ENCODE data around the gene IST1.
"Not testable (repeated sequence)": the region's sequence is repeated elsewhere in the genome, so short reads cannot be mapped to it uniquely, and the experiment has no call there.

IST1 gene

DNA sequence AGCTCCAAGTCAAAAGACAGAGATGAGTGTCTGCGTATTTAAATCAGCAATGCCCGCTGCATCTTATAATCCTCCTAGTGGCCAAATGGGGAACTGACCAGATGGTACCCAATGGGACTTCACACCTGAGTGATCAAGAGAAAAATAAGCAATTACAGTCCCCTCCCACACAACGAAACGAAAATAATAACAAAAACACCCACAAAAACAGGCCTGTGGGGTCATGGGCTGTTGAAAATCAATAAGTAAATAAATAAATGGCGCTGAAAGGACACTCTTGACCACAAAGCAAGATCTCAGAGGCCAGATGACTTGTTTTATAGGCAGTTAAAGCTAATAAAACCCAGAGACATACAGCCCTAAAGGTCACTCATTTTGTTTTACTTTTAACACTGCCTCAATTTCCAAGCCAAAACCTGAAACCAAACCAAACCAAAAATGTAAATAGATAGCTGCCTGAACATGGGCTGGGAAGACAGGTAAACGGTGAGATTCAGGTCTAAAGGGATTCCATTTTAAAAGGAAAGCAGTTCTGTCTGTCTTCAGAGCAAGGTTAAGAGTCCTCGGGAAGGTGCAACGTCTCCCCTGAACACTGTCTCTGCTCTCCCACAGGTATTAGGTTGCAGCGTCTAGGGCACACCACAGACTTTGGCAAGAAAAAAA, 12.7 kb upstream of the IST1 start:
- peak; percentile 78 for DNase-seq

DNA sequence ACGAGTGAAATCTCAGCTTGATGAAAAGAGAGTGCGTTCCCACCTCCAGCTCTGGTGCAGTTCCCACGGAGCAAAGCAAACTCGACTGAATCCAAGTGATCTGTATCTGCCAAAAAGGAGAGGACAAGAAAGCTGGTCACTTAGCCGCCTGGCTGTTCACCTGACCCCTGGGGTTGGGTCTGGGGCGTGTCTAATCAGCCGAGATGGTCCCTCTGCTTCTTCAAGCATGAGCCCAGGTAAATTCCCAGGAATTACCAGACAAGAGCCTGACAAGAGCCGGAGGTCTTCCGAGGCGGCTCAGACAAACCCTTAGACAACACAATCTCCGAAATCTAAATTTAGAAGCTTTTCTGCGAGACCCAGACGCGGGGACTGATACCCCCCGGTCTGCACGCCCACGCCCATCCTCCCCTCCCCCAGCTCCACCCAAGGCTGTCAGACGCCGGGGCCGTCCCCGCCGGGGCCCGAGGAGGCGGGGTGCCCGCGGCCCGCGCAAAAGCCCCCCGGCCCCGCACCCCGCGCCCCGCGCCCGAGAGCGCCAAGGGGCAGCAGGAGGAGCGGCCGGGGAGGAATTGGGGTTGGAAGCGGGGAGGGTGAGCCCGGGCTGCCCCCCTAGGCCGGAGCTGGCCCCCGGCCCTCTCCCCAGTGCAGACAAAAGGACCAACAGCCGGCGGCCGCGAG, 12.0 kb upstream of the IST1 start:
- DNase-seq = peak; percentile 65

DNA sequence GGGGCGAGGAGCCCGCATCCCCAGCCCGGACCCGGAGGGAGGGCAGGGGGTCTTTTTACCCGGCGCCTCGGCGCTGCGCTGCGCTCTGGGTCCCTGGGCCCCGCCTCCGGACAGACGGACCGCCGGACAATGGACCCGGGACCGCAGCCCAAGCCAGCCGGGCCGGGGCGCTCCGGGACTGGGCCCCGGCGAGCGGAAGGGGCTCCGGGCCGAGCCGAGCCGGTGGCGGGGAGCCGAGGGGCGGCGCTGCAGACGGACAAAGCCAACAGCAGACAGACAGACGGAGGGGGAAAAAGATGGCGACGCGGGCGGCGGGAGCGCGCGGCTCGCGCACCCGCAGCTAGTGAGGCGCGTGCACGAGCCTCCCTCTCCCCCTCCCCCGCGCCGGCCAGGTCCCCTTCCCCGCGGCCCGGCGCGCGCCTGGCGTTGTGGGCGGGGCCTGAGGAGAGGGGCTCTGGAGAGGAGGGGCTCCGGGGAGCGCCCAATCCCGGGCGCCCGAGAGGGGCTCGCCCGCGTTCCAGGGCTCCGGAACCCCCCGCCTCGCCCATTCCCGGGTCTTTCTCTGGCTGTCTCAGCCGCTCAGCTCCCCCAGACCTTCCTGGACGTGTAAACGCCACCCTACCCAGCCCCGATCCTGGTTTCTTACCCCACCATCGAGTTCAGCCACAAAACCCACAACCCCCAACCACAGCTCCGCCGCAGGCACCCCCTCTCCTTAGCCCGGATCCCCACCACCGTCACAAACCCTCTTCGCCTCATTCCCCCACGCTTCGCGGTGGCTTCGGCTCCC, 11.3 kb upstream of the IST1 start, which contains the start of gene ZNF821:
ZNF821 (minus strand) TSS at position 334 of the 790 bp plus-strand sequence. CDS start 4,236 bp downstream, outside the sequence.
- peak; percentile 76 for DNase-seq

DNA sequence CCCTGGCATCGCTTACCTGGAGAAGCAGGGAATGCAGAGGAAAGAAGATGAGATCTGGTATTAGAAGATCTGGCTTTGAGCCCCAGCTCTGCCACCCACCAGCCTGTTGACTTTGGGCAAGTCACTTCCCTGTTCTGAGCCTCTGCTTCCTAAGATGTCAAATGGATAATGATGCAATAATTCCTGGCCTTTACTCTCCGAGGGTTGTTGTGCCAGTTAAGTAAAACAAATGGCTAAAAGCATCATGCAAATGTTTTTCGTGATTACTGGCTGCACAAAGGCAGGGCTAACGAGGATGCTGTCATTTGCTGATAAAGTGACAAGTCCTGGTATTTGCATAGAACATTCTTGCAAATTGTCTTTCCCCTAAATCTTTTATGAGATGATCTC, 10.1 kb upstream of the IST1 start:
- no peak for DNase-seq

DNA sequence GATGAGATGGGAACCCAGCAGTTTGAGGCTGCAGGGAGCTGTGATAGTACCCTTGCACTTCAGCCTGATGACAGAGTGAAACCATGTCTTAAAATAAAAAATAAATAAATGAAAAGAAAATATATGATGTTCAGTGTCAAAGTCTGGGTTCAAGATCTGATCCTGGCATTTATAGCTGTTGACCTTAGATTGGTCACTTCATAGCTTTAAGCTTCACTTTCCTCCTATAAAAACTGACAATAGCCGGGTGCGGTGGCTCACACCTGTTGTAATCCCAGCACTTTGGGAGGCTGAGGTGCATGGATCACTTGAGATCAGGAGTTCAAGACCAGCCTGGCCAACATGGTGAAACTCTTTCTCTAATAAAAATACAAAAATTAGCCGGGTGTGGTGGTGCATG, 6.2 kb upstream of the IST1 start:
- DNase-seq = no peak

DNA sequence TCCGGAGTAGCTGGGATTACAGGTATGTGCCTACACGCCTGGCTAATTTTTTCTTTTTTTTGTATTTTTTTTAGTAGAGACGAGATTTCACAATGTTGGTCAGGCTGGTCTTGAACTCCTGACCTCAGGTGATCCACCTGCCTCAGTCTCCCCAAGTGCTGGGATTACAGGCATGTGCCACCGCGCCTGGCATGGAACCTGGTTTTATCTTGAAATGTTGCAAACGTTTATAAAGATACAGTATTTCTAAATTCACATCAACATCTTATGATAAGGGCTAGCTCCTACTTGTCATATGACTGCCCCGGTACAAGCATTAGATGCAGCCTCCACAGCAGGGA, 1.5 kb upstream of the IST1 start:
- DNase-seq = no peak

DNA sequence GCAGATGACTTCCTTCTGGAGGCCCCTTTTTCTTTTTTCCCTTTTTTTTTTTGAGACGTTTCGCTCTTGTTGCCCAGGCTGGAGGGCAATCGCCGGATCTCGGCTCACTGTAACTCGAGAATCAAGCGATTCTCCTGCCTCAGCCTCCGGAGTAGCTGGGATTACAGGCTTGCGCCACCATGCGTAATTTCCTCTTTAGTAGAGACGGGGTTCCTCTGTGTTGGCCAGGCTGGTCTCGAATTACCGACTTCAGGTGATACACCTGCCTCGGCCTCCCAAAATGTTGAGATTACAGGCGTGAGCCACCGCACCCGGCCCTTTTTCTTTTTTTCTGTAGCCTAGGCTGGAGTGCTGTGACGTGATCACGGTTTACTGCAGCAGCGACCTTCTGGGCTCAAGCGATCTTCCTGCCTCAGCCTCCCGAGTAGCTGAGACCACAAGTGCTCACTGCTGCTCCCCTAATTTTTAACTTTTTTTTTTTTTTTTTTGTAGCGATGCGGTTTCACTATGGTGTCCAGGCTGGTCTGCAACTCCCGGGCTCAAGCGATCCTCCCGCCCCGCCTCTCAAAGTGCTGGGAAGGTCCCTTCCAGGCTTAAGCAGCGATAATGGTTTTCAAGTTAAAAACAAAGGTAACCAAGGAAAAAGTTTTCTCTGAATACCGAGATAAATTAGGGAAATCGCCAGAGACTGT, 956 bp upstream of the IST1 start:
- DNase-seq = peak; percentile 77

DNA sequence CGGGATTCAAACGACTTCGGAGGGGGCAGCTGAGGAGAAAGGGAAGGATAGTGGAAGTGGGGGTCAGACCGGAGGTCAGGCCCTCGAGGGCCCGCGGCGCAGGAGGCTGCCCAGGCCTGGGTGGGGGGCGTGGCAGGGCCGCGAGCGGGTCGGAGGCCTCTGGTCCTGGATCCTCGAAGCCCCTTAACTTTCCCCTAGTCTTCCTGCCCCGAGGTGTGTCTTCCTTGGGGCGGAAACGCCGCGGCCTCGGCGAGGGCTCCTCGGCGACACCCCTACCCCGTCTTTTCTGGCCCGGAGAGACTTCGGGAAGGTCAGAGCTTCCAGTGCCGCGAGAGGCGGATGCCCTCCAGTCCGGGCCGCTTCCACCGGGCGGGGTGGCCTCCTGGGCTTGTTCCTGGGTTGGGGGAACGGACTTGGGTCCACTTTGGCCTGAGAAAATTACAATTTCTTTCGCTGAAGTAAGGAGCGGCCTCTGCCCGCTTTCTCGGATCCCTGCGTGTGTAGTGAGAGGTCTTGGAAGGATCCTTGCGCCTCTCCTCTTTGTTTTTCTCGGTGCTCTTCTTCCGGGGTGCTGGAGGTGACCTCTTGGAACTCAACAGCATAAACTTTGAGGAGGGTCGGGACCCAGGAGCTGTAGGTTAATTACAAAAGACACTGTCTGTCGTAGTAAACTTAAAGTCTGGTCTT, 491 bp downstream of the IST1 start:
- peak; percentile 16 for DNase-seq

DNA sequence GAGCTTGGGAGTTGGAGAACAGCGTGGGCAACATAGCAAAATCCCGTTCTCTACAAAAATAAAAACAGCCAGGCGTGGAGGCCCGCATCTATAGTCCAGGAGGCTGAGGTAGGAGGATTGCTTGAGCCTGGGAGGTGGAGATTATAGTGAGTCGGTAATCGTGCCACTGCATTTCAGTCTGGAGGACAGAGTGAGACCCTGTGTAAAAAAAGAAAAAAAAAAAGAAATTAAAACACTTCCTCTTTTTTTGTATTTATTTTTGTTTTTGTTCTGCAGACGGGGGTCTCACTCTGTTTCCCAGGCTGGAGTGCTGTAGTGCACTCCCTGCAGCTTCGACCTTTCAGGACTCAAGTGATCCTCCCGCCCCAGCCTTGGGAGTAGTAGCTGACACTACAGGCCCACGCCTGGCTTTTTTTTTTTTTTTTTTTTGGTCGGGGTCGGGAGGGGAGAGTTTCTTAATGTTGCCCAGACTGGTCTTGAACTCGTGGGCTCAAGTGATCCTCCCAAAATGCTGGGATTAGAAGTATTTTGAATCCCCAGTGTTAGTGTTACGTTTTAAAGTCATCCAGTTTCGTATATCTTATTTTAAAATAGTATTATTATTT, 1.5 kb downstream of the IST1 start:
- no peak for DNase-seq

DNA sequence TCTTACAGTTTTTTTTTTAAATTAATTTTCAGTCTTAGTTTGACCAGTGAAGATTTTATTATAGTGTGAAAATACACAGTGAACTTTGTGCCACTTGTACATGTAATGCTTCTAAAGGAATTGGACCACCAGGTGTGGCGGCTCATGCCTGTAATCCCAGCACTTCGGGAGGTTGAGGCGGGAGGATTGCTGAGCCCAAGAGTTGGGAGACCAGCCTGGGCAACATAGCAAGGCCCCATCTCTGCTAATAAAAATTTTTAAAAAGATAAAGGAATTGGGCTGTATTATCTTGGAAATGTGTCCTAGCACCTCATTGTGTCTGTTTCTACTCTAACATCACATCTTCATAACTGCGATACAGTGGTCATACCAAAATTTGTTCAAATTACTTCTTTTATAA, 3.8 kb downstream of the IST1 start:
- no peak for DNase-seq

DNA sequence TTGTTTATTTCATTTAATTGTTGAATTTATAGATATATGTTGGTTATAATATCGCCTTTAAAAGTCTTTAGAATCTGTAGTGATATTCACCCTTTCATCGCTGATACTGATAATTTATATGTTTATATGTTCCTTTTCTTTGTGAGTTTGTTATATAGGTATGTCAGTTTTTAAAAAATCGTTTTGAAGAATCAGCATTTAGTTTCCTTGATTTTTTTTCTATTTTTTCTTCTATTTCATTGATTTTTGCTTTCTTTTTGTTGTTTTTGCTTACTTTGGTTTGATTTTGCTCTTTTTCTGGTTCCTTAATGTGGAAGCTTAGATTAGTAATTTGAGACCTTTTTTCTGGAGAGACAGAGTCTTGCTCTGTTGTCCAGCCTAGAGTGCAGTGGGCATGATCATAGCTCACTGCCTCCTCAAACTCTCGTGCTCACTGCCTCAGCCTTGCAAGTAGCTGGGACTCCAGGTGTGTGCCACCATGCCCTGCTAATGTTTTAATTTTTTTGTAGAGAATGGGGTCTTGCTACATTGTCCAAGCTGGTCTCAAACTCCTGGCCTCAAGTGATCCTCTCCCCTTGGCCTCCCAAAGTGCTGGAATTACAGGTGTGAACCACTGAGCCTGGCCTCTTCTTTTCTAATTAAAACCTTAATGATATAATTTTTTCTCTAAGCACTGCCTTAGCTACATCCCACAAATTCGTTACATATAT, 7.5 kb downstream of the IST1 start:
- DNase-seq = no peak

DNA sequence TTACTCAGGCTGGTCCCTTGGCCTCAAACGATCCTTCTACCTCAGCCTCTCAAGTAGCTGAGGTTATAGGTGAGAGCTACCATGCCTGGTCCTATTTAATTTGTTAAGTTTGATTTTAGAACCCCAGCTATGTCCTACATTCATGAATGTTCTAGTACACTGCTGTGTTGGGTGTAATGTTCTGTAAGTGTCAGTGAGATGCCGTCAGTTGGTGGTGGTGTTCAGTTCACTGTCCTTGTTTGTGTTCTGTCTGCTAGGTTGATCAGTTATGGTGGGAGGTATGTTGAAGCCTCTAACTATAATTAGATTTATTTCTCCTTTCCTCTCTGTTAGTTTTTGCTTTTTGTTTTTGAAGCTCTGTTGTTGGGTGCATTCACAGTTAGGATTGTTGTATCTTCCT, 8.3 kb downstream of the IST1 start:
- no peak for DNase-seq

DNA sequence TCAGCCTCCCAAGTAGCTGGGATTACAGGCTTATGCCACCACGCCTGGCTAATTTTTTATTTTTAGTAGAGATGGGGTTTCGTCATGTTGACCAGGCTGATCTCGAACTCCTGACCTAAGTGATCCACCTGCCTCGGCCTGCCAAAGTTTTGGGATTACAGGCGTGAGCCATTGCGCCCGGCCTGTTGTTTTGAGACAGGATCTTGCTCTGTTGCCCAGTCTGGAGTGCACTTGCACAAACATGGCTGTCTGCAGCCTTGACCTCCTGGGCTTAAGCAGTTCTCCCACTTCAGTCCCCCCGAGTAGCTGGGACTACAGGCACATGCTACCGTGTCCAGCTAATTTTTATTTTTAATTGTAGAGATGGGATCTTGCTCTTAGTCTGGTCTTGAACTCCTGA, 8.9 kb downstream of the IST1 start:
- DNase-seq = no peak

DNA sequence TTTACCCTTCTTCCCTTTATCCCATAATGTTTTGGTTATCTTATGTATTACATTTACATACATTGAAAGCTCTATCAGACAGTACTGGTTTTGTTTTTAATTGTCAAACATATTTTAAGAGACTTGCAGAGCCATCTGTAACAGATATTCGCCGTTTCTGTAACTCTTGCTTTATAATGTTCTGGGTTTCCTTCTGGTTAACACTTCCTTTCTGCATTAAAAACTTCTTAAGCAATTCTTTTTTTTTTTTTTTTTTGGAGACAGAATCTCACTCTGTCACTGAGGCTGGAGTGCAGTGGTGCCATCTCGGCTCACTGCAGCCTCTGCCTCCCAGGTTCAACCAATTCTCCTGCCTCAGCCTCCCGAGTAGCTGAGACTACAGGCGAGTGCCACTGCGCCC, 10.4 kb downstream of the IST1 start:
- DNase-seq = not testable (repeated sequence)

DNA sequence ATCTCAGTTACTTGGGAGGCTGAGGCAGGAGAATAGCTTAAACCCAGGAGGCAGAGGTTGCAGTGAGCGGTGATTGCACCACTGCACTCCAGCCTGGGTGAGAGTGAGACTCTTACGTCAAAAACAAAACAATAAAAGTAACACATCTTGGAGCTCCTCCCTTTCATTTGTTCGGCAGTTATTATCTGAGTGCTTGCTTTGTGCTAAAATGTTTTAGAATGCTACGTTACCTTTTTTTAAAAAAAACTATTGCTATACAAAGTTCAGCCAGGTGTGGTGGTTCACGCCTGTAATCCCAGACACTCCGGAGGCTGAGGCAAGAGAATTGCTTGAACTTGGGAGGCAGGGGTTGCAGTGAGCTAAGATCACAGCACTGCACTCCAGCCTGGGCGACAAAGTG, 15.8 kb downstream of the IST1 start:
- DNase-seq = no peak

DNA sequence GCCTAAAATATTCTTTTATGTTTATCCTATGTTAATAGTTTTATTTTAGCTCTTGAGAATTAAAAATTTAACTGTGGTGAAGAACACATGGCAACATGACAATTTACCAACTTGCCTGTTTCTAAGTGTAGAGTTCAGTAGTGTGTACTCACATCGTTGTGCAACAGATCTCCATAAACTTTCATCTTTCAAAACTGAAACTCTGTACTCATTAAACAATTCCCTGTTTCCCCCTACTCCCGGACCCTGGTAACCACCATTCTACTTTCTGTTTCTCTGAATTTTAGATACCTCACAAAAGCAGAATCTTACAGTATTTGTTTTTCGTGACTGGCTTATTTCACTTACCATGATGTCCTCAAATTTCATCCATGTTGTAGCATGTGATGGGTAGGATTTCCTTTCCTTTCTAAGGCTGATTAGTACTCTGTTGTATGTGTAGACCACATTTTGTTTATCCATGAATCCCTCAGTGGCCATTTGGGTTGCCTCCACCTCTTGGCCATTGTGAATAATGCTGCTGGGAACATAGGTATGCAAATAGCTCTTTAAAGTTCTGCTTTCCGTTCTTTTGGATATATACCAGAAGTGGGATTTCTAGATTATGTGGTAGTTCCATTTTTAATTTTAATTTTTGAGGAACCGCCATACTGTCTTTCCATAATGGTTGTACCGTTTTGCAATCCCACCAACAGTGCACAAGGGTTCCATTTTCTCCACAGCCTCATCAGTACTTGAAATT, 17.4 kb downstream of the IST1 start:
- no peak for DNase-seq

DNA sequence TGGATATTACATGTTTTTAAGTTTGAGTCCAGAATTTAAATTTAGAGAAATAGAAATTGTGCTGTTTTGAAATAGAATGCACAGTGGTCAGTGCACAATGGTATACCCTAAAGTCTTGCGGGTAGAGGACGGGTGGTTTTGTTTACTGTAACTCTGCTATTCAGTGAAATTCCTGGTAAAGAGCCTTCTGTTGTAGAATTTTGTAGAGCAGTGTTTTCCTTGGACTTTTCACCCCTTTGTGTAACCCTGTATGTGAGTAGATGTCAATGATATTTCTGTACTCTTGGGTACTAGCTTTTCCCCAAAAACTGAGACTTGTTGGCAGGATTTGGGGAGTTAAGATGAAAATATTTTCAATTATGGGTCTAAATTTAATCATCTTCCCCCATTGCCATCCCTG, 19.5 kb downstream of the IST1 start:
- DNase-seq = no peak

DNA sequence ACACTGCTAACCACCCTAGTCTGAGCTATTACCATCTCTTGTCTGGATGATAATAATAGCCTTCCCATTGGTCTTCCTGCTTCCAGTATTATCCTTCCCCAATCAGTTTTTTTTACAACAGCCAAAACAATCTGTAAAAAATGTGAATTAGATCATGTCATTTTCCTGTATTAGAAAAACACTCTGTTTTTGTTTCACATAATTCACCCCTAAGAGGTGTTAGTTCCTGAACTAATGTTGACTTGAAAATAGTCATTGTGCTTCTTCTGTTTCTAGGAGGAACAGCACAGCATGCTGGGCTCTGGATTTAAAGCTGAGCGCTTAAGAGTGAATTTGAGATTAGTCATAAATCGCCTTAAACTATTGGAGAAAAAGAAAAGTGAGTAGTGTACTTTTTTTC, 20.0 kb downstream of the IST1 start:
- DNase-seq = no peak

DNA sequence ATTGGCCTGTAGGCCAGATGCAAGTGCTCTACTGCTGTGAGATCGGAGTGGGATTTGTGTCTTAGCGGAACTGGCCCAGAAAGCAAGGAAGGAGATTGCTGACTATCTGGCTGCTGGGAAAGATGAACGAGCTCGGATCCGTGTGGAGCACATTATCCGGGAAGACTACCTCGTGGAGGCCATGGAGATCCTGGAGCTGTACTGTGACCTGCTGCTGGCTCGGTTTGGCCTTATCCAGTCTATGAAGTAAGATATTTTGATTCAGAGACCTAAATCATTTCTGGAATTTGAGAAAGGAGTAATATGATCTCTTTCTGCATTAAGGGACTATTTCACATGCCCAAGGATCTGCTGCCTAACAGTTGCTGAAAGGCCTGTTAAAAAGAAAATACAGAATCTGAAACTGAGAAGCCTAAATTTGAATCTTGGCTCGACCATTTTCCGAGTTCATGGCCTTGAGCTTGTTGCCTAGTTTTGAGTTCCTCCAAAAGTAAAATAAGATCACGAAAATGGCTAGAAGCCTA, 21.1 kb downstream of the IST1 start:
- no peak for DNase-seq

DNA sequence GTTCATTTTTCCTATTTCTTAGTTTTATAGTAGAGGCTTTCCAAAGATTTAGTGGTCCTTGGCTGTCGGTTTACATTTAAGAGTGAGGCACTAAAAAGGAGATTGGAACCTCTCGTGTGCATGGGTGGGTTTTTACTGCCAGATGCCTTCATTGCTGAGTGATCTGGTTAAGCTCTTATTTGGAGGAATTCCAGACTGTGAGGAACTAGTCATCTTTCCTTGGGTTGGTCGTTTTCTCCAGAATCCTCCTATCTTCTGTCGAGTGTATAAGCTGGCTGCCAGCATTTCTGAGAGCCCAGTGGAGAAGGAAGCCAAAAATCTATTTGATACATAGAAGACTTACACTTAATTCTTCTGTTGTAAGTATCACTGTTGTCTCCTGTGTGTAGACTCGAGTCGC, 22.6 kb downstream of the IST1 start:
- DNase-seq = no peak

DNA sequence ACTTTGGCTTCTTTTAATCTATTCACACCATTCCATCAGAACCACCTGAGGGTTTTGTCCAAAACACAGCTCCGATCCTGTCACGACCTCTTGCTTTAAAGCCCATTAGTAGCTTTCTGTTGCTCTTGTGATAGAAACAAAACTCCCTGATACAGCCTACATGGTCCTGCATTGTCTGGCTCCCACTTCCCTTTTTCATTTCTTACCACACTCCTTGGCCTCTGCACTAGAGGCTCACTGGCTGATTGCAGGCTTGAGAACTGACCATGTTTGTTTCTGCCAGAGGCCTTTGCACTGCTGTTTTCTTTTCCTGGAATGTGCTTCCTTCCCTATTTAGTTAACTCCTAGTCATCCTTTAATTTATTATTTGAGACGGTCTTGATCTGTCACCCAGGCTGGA, 23.7 kb downstream of the IST1 start:
- no peak for DNase-seq

Measured in NCI-H2171 treated with DMSO at 0.1 percent for 48 hours (cell line).